ENCODE results near the gene GALNTL6.

DNA sequence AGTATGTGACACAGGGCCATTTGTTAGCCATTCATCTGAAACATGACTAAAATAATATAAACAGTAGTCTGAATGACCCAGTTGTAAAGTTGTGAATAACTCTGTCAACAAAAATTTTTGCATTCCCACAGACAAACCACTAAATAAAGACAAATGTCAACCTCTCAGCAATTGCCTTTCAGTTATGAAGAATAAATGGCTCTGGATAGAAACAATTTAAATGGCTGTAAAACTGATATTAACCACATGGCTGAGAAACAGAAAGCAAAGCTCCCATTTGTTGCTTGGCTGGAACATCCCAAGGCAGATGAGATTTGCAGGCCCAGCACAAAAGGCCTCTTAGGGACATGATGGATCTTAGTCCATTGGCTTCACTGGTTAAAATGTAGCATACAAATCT lies 296.3 kb downstream of the GALNTL6 start:
- TF ChIP-seq CTCF (conservative IDR thresholded peaks at IDR 0.05 in 1 of 2, IDR thresholded peaks at IDR 0.05 in 1 of 2; ENCODE audit: low read depth in 1 of 2, low read length in 2 of 2) (no peak), EZH2 (IDR thresholded peaks at IDR 0.05; ENCODE audit: low read length, missing control alignments) (no peak)
